COLO829 (cell line): ENCODE measurements around the gene CCDC74A.
"Not testable (repeated sequence)": the region's sequence is repeated elsewhere in the genome, so short reads cannot be mapped to it uniquely, and the experiment has no call there.

Source experiments
- DNase-seq: peaks from one replicate; pipeline ENCODE4 v3.0.0; 2012; ENCODE audit warnings: low spot score

CCDC74A gene

GRCh38 chr2:131566371-131566770 lies 38.7 kb downstream of the CCDC74A start:
- no peak for DNase-seq

- DNase-seq = no peak
Measured at GRCh38 chr2:131567891-131568290, 40.2 kb downstream of the CCDC74A start.

GRCh38 chr2:131568401-131568800 lies 40.7 kb downstream of the CCDC74A start:
- DNase-seq = not testable (repeated sequence)

GRCh38 chr2:131572175-131572574 lies 44.5 kb downstream of the CCDC74A start:
- DNase-seq = no peak

- DNase-seq = no peak
Measured at GRCh38 chr2:131577812-131578211, 50.1 kb downstream of the CCDC74A start.

GRCh38 chr2:131580187-131580586 lies 52.5 kb downstream of the CCDC74A start:
- DNase-seq = no peak
